IPS DF 6.9 (cell line): ENCODE measurements around the gene CLTCL1.
"Not testable (repeated sequence)": the region's sequence is repeated elsewhere in the genome, so short reads cannot be mapped to it uniquely, and the experiment has no call there.

ENCODE experiments used
- DNase-seq: peaks from one replicate; pipeline ENCODE4 v3.0.0-alpha.2; 2013; ENCODE audit warnings: low read depth, low spot score
- H3K27ac ChIP-seq: one replicate; pipeline ENCODE4 v1.5.1; 2013; ENCODE audit warnings: low read length, control low read depth
- H3K27me3 ChIP-seq: 2 replicates; pipeline ENCODE4 v1.6.1; 2013; ENCODE audit warnings: mild to moderate bottlenecking, low read length; ENCODE audit not compliant: control insufficient read depth, insufficient read depth
- H3K36me3 ChIP-seq: 2 replicates; pipeline ENCODE4 v1.6.1; 2013; ENCODE audit warnings: low read length; ENCODE audit not compliant: control insufficient read depth, insufficient read depth
- H3K4me1 ChIP-seq: 2 replicates; pipeline ENCODE4 v1.6.1; 2013; ENCODE audit warnings: low read length; ENCODE audit not compliant: control insufficient read depth, insufficient read depth
- H3K4me3 ChIP-seq: 2 replicates; pipeline ENCODE4 v1.5.1; 2013; ENCODE audit warnings: mild to moderate bottlenecking, low read length
- H3K9me3 ChIP-seq: 2 replicates; pipeline ENCODE4 v1.6.1; 2013; ENCODE audit warnings: low read length, inconsistent platforms; ENCODE audit not compliant: control insufficient read depth, insufficient read depth
- WGBS: extraction: QIAGEN DNeasy Blood & Tissue Kit; methylation state at CpG from one replicate; pipeline ENCODE4 v1.1.7; 2013; ENCODE audit warnings: mixed read lengths, missing lambda C conversion rate; ENCODE audit not compliant: insufficient read length, insufficient coverage; 5-methylcytosine and 5-hydroxymethylcytosine counted together

The CLTCL1 gene

GRCh38 chr22:19321757-19322156 is 30.2 kb upstream of the CLTCL1 start:
- H3K27ac ChIP-seq: no peak overlapping the region
- no peak for DNase-seq
- no CpG with 5 or more reads among the region's 2 CpGs for WGBS
- no peak overlapping the region for H3K4me3 ChIP-seq
- no peaks in the 10 kb centered on the region for H3K36me3 ChIP-seq
- no peaks in the 10 kb centered on the region for H3K9me3 ChIP-seq
- H3K4me1 ChIP-seq: no peaks in the 10 kb centered on the region
- no peaks in the 10 kb centered on the region for H3K27me3 ChIP-seq

GRCh38 chr22:19320136-19320535 is 28.6 kb upstream of the CLTCL1 start:
- not testable (repeated sequence) for DNase-seq, H3K9me3 ChIP-seq, H3K36me3 ChIP-seq, H3K4me3 ChIP-seq, H3K27ac ChIP-seq, H3K27me3 ChIP-seq, H3K4me1 ChIP-seq
- WGBS: no CpG with 5 or more reads among the region's 8 CpGs

- Histone ChIP-seq H3K27me3 (no peaks in the 10 kb centered on the region), H3K36me3 (no peaks in the 10 kb centered on the region), H3K4me1 (no peaks in the 10 kb centered on the region), H3K27ac (no peak overlapping the region), H3K9me3 (no peaks in the 10 kb centered on the region), H3K4me3 (no peak overlapping the region)
- DNase-seq: no peak
Measured at GRCh38 chr22:19319281-19319680, 27.8 kb upstream of the CLTCL1 start.

- Histone ChIP-seq H3K27ac (no peak overlapping the region), H3K4me1 (no peaks in the 10 kb centered on the region), H3K9me3 (no peaks in the 10 kb centered on the region), H3K27me3 (no peaks in the 10 kb centered on the region), H3K4me3 (no peak overlapping the region), H3K36me3 (no peaks in the 10 kb centered on the region)
- DNase-seq: no peak
Measured at GRCh38 chr22:19317865-19318264, 26.3 kb upstream of the CLTCL1 start.

- Histone ChIP-seq H3K36me3 (no peaks in the 10 kb centered on the region), H3K9me3 (no peaks in the 10 kb centered on the region), H3K27me3 (no peaks in the 10 kb centered on the region), H3K4me1 (no peaks in the 10 kb centered on the region), H3K4me3 (no peak overlapping the region), H3K27ac (no peak overlapping the region)
- WGBS: no CpG with 5 or more reads among the region's 2 CpGs
- no peak for DNase-seq
Measured at GRCh38 chr22:19307872-19308271, 16.4 kb upstream of the CLTCL1 start.

GRCh38 chr22:19306535-19306934 is 15.0 kb upstream of the CLTCL1 start:
- not testable (repeated sequence) for H3K9me3 ChIP-seq, DNase-seq, H3K36me3 ChIP-seq, H3K27me3 ChIP-seq, H3K27ac ChIP-seq, H3K4me1 ChIP-seq, H3K4me3 ChIP-seq
- no CpG with 5 or more reads among the region's 6 CpGs for WGBS

GRCh38 chr22:19304547-19304946 is 13.0 kb upstream of the CLTCL1 start:
- H3K4me3 ChIP-seq: no peak overlapping the region
- no CpG with 5 or more reads among the region's 5 CpGs for WGBS
- no peaks in the 10 kb centered on the region for H3K36me3 ChIP-seq
- no peaks in the 10 kb centered on the region for H3K27me3 ChIP-seq
- H3K4me1 ChIP-seq: no peaks in the 10 kb centered on the region
- DNase-seq: no peak
- H3K9me3 ChIP-seq: no peaks in the 10 kb centered on the region
- no peak overlapping the region for H3K27ac ChIP-seq

- H3K4me3 ChIP-seq: no peak overlapping the region
- no CpG with 5 or more reads among the region's 1 CpG for WGBS
- no peak for DNase-seq
- no peaks in the 10 kb centered on the region for H3K9me3 ChIP-seq
- no peaks in the 10 kb centered on the region for H3K36me3 ChIP-seq
- no peak overlapping the region for H3K27ac ChIP-seq
- no peaks in the 10 kb centered on the region for H3K4me1 ChIP-seq
- no peaks in the 10 kb centered on the region for H3K27me3 ChIP-seq
Measured at GRCh38 chr22:19303785-19304184, 12.3 kb upstream of the CLTCL1 start.

GRCh38 chr22:19295733-19296132 is 4.2 kb upstream of the CLTCL1 start:
- H3K4me1 ChIP-seq: peaks cover 5% of the 10 kb centered on the region; the same call in 1 of the 2 replicates
- H3K4me3 ChIP-seq: no peak overlapping the region
- no peaks in the 10 kb centered on the region for H3K27me3 ChIP-seq
- no peaks in the 10 kb centered on the region for H3K36me3 ChIP-seq
- no peak overlapping the region for H3K27ac ChIP-seq
- DNase-seq: no peak
- no peaks in the 10 kb centered on the region for H3K9me3 ChIP-seq

GRCh38 chr22:19292458-19293230 is 1.1 kb upstream of the CLTCL1 start:
- H3K4me1 ChIP-seq: peaks cover 6% of the 10 kb centered on the region; the same call in 1 of the 2 replicates
- H3K27ac ChIP-seq: no peak overlapping the region
- no peaks in the 10 kb centered on the region for H3K36me3 ChIP-seq
- no peaks in the 10 kb centered on the region for H3K9me3 ChIP-seq
- no peak overlapping the region for H3K4me3 ChIP-seq
- DNase-seq: no peak
- no peaks in the 10 kb centered on the region for H3K27me3 ChIP-seq
- WGBS: no CpG with 5 or more reads among the region's 23 CpGs

- no peak overlapping the region for H3K27ac ChIP-seq
- no peaks in the 10 kb centered on the region for H3K36me3 ChIP-seq
- peaks cover 10% of the 10 kb centered on the region; the same call in 1 of the 2 replicates for H3K4me1 ChIP-seq
- no peak for DNase-seq
- H3K9me3 ChIP-seq: no peaks in the 10 kb centered on the region
- peak overlapping the region; percentile 71 for H3K4me3 ChIP-seq
- no CpG with 5 or more reads among the region's 41 CpGs for WGBS
- H3K27me3 ChIP-seq: no peaks in the 10 kb centered on the region
Measured at GRCh38 chr22:19291218-19291579, 320 bp downstream of the CLTCL1 start.
